AG10803 (cell line): ENCODE measurements around the gene CYP19A1.
A peak's percentile ranks its signal among the peaks of the same experiment; 100 is the strongest.

Source experiments
- DNase-seq: peaks from one replicate; pipeline ENCODE4 v3.0.0; 2010; ENCODE audit warnings: low read depth
- H3K4me3 ChIP-seq: 2 replicates; pipeline ENCODE4 v1.5.1; 2011; ENCODE audit warnings: mild to moderate bottlenecking, low read length, control low read depth
- TF ChIP-seq, protein P1 (sequence below): conservative IDR thresholded peaks from 2 replicates; pipeline ENCODE4 v1.5.1; 2011; ENCODE audit warnings: mild to moderate bottlenecking, low read length, control low read depth, inconsistent platforms

CYP19A1 gene

DNA sequence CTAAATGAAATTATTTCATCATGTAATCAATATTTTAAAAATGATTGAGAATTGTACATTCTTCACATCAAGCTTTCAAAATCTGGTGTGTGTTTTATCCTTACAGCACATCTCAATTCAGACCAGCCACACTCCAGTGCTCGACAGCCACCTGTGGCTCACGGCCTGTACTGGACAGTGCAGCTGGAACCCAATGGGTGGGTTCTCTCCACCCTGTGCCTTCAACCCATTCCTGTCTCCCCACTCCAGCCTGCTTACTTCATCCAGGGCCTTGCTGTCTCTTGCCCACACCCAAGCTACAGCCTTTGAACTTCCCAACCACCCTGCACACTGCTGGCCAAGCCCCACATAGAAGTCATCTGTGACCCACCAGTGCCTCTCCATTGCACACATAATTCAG lies 17.6 kb downstream of the CYP19A1 start:
- no peak for DNase-seq
- TF ChIP-seq, protein P1, sequence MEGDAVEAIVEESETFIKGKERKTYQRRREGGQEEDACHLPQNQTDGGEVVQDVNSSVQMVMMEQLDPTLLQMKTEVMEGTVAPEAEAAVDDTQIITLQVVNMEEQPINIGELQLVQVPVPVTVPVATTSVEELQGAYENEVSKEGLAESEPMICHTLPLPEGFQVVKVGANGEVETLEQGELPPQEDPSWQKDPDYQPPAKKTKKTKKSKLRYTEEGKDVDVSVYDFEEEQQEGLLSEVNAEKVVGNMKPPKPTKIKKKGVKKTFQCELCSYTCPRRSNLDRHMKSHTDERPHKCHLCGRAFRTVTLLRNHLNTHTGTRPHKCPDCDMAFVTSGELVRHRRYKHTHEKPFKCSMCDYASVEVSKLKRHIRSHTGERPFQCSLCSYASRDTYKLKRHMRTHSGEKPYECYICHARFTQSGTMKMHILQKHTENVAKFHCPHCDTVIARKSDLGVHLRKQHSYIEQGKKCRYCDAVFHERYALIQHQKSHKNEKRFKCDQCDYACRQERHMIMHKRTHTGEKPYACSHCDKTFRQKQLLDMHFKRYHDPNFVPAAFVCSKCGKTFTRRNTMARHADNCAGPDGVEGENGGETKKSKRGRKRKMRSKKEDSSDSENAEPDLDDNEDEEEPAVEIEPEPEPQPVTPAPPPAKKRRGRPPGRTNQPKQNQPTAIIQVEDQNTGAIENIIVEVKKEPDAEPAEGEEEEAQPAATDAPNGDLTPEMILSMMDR = no peak
- H3K4me3 ChIP-seq = no peak overlapping the region

DNA sequence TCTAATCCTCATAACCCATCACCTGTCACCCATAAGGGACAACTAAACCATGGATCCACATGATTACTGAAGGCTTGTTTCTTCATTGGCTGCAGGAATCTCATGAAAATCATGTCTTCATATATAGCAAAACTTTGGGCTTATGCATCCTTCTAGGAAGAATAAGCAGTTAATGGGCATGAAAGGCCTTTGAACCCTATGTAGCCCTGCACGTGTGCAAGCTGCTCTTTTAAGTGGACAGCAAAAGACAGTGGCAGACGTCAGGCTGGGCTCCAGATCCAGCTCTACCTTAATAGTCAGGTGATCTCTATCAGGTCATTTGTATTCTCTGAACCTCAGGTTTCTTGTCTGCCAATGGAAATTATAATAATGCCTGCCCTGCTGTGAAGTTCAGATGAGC lies 18.9 kb downstream of the CYP19A1 start:
- H3K4me3 ChIP-seq = no peak overlapping the region
- TF ChIP-seq, protein P1 = no peak
- DNase-seq = no peak

DNA sequence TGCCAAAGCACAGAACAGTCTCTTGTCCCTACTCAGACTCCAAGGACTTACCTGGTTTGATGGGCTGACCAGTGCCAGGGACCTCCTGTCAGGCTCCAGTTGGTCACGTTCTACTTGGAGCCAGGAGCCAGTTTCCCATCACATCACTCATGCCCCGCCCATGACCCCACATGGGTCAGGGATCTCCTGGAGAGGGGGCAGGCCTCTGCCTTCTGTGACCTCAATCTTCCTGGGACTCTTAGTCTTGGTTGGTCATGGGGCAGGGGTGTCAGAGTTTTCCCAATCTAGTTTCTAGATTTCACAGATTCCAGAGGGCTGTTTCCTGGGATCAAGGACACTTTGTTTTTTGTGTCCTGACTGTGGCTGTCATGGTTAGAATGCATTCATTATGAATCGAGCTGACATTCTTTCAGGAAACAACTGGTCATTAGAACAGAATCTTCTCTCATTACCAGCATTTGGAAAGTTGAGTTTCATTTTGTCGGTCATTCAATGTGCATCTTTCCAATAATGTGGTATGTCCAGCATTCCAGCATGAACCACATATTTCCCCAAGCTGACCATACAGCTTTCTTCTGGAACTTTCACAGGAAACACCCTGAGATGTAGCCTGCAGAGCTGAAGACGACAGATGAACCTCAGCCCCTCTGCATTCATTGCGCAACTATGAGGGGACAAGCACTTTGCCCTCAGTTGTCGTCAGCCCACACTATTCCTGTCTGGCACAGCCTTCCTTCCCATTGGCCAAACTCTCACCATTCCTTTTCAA lies 19.8 kb downstream of the CYP19A1 start:
- no peak overlapping the region for H3K4me3 ChIP-seq
- TF ChIP-seq, protein P1 = no peak
- peak; percentile 71 for DNase-seq

DNA sequence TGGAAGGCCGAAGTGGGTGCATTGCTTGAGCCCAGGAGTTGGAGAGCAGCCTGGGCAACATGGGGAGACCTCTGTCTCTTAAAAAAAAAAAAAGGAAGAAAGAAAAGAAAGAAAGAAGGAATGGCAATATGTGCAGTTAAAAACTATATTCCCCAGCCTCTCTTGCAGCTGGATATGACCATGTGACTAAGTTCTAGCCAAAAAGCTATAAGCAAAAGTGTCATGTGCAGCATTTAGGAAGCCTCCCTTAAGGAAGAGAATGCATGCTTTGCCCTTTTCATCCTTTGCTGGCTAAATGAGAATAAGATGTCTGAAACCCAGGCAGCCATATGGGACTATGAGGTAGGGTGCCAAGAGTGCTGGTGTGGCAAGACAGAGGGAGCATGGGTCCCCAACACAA lies 21.8 kb downstream of the CYP19A1 start:
- DNase-seq = no peak
- TF ChIP-seq, protein P1 = no peak
- H3K4me3 ChIP-seq = no peak overlapping the region

DNA sequence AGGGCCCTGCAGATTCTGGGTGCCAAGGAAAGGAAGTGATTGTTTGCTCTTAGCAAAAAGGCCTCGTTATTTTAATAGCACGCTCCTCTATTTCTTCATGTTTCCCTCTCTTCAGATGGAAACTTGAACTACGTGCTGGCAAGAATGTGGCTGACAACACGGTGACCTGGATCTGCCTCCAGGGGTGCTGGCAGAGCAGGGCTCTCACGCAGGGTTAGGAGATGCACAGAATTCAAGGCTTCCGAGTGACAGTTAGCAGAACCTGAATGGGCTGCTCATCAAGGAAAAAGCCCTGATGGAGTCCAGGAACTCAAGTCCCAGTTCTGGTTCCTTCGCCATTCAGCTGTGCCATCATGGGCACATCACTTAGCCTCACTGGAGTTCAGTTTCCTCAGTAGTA lies 22.7 kb downstream of the CYP19A1 start:
- H3K4me3 ChIP-seq = no peak overlapping the region
- DNase-seq = no peak
- TF ChIP-seq, protein P1 = no peak

DNA sequence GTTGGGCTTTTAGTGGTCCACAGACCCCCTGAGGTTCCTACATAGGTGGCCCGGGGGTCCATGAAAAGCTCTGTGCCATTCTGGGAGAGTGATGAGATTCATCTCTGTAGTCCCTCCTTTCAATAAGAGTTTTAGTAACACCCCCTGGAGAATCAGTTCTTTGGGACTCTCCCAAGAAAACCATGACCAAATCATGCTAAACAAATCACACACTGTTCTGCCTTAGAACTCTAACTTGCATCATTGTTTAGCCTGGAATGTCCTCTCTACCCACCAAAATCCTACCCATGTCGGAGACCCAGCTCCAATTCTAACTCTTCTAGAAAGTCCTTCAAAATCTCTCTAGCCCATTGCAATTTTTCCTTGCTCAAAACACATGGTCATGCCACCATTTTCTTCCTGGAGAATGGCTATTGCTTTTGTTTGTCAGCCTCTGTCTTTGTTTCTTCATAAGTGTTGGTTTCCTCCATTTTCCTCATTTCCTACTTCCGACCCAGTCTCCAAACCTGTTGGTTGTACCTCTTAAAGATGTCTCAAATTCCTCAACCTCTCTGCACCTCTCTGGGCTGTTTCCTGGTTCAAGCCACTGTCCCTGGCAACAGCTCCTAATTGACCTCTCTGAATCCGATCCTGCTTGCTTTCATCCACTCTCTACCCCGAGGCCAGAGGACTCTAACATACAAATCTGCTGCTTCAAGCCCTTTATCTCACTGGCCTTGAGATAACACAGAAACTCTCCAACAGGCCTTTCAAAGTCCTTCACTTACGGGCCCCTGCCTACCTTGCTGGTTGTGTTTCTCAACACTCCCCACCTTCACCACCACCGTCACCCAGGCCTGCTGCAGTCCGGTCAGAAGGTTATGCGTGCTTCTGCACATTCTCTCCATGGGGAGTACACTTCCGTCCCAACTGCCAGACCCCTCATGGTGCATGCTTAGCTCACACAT lies 23.7 kb downstream of the CYP19A1 start:
- TF ChIP-seq, protein P1 = no peak
- H3K4me3 ChIP-seq = no peak overlapping the region
- DNase-seq = no peak
